Stimulated activated CD8-positive, alpha-beta memory T cell treated with anti-CD3 and anti-CD28 coated beads, Interleukin-2, amount 100 ng/mL, for 48 hours (primary cell): ENCODE data around the gene SFXN2.
"Not testable (repeated sequence)": the region's sequence is repeated elsewhere in the genome, so short reads cannot be mapped to it uniquely, and the experiment has no call there.

Experiments used
- DNase-seq, 2 donors: peaks; one replicate each; pipeline ENCODE4 v3.0.0-alpha.2; 2020; ENCODE audit warnings: low read depth in 2 of 2

Gene SFXN2

DNA sequence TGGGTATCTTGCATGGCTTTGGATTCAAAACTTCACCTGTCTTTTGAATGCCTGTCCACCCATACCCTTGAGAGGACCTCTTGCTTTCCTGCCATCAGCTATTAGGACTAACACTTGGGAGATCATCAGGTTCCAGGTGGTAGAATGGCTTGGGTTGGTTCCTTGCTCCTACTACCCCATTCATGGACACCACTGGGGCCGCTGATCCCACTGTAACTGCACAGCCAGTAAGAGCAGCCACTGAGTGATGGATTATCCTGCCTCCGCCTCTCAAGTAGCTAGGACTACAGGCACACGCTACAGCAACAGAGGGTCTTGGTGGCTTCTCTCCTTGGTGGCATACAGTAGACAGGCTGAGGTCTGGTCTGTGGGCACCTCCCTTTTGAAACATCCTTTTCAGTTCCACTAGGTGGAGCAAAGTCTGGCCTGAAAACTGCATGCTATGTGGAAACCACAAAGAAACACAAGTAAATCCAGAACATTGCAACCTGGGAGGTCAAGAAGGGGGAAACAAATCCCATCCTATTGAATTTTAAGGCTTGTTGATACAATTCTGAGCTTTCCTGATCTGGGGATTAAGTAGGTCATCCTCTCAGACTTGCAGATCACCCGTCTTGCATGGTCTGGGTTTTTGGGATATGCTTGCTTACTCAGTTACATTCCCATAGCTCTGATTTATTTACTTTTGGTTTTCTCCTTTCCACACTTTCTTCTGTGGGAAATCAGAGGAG lies 38.7 kb downstream of the SFXN2 start:
- no peak for DNase-seq

DNA sequence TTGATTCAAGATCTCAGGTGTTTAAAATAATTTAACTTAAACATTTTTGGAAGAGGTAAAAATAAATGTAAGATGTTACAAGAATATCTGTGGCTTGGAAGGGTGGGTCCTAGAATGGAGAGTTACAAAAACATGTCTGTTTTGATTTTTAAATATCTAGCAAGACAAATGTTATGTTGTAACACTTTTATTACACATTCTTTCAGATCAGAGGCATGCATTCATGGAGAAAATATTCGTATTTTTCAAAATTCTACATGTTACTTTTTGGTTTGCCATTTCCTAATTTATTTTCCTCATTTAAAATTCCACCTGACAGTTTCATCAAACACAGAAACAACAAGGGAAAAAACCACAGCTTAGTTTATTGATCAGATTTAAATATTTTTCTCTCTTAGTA lies 39.3 kb downstream of the SFXN2 start:
- DNase-seq = no peak

GRCh38 chr10:102757323-102757722 lies 42.9 kb downstream of the SFXN2 start:
- DNase-seq = no peak

- DNase-seq = no peak
Observed at GRCh38 chr10:102758240-102758932, 44.0 kb downstream of the SFXN2 start.

- not testable (repeated sequence) for DNase-seq
Observed at GRCh38 chr10:102758933-102759262, 44.5 kb downstream of the SFXN2 start.

DNA sequence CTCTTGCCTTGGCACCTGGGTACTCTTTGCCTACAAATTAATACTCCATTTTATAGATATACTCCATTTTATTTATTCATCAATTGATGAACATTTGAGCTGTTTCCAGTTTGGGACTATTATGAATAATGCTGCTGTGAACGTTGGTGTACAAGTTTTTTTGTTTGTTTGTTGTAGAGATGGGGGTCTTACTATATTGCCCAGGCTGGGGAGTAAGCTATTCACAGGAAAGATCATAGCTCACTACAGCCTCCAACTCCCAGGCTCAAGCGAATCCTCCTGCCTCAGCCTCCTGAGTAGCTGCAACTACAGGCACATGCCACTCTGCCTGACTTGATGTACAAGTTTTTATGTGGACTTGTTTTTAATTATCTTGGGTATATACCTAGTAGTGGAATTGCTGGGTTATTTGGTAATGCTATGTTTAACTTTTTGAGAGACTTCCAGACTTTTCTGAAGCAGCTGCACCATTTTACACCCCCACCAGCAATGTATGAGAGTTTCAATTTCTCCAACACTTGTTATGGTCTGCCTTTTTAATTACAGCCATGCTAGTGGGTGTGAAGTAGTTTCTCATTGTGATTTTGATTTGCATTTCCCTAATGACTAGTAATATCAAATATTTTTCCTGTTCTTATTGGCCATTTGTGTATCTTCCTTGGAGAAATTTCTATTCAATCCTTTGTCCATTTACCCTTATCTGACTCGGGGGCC lies 45.2 kb downstream of the SFXN2 start:
- no peak for DNase-seq

DNA sequence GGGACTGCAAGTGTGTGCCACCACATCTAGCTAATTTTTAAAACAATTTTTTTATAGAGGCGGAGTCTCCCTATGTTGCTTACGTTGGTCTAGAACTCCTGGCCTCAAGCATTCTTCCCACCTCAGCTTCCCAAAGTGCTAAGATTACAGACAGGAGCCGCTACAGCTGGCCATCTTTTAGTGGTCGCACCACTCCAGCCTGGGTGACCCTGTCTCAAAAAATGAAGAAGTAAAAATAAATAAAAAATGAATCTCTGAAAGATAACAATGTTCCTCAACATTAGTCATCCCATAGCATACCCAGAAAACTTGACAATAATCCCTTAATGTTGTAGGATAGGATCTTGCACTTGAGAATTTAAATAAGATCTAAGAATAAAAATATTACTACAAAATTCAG lies 47.5 kb downstream of the SFXN2 start:
- DNase-seq = no peak

- no peak for DNase-seq
Observed at GRCh38 chr10:102762401-102763015, 48.1 kb downstream of the SFXN2 start.

DNA sequence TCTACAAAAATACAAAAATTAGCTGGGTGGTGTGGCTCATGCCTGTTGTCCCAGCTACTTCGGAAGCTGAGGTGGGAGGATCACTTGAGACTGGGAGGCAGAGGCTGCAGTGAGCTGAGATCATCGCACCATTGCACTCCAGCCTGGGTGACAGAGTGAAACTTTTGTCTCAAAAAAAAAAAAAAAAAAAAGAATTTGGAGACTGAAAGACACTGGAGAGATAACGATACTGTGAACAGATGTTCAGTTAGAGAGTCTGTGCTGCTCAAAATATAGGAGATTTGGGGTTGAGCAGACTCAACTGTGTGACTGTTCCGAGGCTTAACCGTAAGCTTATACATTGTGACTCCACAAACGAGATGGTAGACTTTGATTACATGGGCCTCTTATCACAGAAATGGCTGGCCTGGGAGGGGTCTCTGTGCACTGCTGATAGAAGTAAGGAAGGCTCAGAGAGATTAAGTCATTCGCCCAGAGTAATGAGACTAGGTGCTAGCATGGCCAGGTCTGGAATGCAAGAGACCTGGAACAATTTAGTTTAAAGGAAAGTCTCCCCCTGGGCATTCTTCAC lies 48.7 kb downstream of the SFXN2 start:
- no peak for DNase-seq

- no peak for DNase-seq
Observed at GRCh38 chr10:102764470-102765161, 50.2 kb downstream of the SFXN2 start.

- DNase-seq = no peak
Observed at GRCh38 chr10:102765336-102765735, 50.9 kb downstream of the SFXN2 start.

- DNase-seq = no peak
Observed at GRCh38 chr10:102767428-102768160, 53.2 kb downstream of the SFXN2 start.

DNA sequence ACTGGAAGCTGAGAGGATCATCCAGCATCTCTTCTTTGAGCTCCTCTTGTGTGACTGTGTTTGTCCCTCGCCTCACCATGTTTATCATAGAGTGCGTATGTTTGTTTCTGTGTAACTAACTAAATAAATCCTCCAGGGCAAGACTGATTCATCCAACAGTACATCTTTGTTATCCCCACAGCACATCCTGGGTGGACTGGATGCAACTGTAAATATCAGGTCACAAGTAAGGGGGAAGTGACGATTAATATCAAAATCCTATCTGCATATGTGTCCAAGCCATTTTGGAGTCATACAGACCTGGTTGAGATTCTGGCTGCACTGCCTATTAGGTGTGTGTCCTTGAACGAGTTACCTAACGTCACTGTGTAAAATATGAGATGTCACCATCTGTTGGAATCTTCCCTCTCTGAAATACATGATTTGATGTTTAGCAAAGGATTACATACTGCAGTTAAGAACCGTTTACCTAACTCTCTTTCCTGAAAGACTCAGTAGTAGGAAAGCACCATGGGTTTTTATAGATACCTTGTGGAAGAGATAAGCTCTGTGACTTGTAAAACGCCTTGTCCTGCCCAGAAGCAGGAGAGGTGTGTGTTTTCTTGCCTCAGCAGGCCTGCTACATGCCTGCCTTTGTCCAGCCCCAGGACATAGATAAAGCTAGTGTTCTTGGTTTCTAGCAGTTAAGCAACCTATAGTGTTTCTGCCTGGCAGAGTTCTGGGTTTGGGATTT lies 55.1 kb downstream of the SFXN2 start:
- DNase-seq = no peak

DNA sequence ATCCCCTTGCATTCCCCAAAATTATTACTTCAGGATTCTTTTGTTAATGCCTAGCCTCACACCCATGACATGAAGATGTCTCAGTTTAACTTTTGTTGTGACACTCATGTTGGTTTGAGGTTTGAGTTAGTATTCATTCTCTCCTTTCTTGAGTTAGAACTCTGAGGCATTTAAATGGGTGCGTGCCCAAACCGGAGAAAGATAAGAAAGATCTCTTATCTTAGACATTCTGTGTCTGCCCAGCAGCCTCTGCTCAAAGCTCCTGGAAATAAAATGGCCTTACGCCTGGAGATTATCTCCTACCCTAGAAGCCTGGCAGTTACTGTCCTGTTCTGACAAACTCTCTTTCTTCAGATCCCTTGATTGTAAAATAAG lies 55.7 kb downstream of the SFXN2 start:
- no peak for DNase-seq

GRCh38 chr10:102770792-102771191 lies 56.4 kb downstream of the SFXN2 start:
- DNase-seq = no peak

DNA sequence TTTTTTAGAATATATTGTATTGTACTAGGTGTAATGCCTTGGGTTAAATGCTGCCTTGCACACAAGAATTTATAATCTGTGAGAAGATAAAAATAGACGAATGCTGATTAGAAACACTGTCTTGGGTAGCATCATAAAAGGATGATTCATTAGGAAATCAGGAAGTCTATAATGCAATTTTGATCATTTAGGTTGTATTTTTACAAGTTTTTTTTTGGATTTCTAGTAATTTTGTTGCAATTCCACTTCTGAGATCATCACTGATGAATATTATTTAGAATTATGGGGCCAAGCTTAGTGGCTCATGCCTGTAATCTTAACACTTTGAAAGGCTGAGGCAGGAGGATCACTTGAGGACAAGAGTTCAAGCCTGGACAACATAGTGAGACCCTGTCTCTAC lies 58.9 kb downstream of the SFXN2 start:
- no peak for DNase-seq

DNA sequence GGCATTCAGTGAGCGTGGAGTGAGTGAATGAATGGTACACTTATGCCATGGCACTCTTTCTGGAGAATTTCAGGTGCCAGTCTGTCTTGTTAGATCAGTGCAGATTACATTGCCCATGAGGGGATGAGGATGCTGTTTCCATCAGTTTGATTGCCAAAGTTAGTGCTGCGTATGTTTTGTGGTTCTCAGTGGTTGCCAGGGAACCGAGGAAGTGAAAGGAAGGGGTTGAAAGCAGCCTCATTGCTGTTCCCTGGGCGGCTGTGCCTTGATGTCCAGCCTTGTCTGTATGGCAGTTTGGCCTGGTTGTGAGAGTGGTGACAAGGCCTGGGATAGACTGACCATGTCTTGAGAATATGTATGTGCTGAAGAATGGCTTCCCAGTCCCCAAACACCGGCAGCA lies 59.5 kb downstream of the SFXN2 start:
- DNase-seq = no peak

GRCh38 chr10:102775201-102775934 lies 60.9 kb downstream of the SFXN2 start:
- no peak for DNase-seq

- no peak for DNase-seq
Observed at GRCh38 chr10:102775935-102776669, 61.7 kb downstream of the SFXN2 start.
